Retinal pigment epithelial cell (primary cell): ENCODE data around the gene AUNIP.
A peak's percentile ranks its signal among the peaks of the same experiment; 100 is the strongest.

Experiments used
- DNase-seq: peaks from one replicate; pipeline ENCODE4 v3.0.0-alpha.2; 2010; ENCODE audit warnings: low read depth
- H3K4me3 ChIP-seq: 2 replicates; pipeline ENCODE4 v1.5.1; 2011; ENCODE audit warnings: mild to moderate bottlenecking, low read length, control low read depth, moderate library complexity
- TF ChIP-seq, protein P1 (sequence below): conservative IDR thresholded peaks from 2 replicates; pipeline ENCODE4 v1.5.1; 2011; ENCODE audit warnings: low read depth, low read length, control low read depth, inconsistent platforms

AUNIP gene, protein sequence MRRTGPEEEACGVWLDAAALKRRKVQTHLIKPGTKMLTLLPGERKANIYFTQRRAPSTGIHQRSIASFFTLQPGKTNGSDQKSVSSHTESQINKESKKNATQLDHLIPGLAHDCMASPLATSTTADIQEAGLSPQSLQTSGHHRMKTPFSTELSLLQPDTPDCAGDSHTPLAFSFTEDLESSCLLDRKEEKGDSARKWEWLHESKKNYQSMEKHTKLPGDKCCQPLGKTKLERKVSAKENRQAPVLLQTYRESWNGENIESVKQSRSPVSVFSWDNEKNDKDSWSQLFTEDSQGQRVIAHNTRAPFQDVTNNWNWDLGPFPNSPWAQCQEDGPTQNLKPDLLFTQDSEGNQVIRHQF

DNA sequence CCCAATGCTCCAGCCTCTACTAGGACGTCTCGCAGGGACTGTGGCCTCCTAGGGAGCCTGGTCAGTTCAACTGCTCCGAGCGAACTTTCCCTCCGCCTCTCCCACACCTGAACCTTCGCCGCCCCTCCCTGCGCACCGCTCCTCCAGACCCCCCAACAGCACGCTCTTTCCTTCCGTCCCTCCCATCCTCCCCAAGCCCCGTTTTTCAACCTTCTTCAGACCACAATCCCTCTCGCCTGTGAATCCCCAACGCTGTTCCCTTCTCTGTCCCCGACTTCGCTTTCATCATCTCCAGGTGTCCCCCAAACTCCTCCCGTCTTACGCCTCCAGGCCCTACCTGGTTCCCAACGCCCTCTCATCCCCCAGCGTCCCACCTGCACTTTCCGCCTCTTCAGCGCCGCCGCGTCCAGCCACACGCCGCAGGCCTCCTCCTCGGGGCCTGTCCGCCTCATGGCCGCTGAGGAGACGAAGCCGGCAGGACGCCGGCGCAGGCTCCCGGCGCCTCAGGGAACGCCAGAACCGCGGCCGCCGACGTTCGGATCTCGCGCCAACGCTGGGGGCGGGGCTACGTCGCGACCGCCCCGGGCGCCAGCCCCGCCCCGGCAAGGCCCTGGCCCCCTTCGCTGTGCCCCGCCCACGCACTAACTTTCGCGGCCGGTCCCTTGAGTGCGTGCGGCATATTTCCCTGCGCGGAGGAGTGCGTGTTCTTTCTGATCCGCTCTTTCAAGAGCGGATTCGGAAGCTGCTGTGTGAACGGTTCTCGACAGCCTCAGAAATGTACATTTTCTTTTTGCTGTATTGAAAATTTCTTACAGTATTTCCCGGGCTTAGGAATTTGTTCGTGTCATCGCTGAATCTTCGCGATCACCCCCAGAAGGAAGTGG is at the start of gene AUNIP:
AUNIP (minus strand) TSS at position 552 of the 884 bp plus-strand sequence; CDS start at position 452, 100 bp downstream.
- TF ChIP-seq, protein P1, sequence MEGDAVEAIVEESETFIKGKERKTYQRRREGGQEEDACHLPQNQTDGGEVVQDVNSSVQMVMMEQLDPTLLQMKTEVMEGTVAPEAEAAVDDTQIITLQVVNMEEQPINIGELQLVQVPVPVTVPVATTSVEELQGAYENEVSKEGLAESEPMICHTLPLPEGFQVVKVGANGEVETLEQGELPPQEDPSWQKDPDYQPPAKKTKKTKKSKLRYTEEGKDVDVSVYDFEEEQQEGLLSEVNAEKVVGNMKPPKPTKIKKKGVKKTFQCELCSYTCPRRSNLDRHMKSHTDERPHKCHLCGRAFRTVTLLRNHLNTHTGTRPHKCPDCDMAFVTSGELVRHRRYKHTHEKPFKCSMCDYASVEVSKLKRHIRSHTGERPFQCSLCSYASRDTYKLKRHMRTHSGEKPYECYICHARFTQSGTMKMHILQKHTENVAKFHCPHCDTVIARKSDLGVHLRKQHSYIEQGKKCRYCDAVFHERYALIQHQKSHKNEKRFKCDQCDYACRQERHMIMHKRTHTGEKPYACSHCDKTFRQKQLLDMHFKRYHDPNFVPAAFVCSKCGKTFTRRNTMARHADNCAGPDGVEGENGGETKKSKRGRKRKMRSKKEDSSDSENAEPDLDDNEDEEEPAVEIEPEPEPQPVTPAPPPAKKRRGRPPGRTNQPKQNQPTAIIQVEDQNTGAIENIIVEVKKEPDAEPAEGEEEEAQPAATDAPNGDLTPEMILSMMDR = no peak
- no peak for DNase-seq
- H3K4me3 ChIP-seq = peak within 1 kb of the TSS; percentile 64

DNA sequence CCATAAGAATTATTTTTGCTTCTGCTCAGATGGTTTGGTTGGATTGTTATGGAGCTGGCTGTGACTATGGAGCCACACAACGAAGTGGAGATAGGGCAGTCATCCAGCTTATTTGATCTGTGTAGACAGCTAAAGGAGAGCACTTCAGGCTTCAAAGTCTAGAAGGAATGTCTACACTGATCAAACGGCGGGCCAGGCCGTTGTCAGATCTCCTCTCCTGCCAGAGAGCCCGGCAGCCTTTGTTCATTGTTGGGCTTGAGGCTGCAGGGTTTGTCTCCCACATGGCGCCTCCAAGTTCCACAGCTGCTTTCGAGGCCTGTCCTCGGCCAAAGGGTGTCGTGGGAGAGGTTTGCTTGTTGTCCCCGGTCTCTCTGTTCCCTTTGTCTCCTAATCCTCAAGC is 49.8 kb upstream of the AUNIP start:
- H3K4me3 ChIP-seq = no peak overlapping the region
- no peak for DNase-seq
- TF ChIP-seq, protein P1 = no peak

DNA sequence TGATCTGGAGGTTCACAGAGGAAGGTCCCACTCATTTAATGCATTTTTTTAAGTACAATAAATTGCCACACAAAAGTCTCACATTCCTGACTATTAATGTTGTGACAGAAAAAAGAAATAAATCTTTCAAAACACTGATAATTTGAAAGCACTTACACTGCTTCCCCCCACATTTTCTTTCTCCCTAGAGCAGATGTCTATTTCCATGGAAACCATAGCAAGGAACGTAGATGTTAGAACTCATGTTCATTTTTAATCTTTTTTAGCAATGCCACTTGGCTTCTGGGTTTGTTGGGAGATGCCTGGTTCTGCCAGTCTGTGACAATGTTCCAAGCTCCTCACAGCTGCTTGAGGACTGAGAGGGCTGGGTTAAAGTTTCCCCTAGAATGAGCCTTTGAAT is 48.9 kb upstream of the AUNIP start:
- DNase-seq = no peak
- H3K4me3 ChIP-seq = no peak overlapping the region
- TF ChIP-seq, protein P1 = no peak

DNA sequence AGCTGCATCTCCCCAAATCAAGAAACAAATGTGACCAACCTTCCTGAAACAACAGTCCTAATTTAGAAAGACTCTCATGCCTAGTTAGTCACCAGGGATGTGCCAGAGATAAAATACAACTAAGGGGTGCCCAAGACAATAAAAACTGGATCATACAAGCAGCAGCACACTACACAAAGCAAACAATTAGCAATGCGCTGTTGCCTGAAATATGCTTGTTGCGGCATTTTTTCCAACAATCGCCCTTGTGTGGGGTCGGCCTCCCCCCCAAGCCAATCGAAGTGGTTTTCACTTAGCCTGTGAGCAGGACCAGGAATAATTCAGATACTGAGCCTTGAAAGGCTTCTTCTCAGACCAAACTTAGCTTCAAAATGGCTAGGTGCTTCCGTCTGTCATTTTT is 48.3 kb upstream of the AUNIP start:
- TF ChIP-seq, protein P1 = no peak
- no peak overlapping the region for H3K4me3 ChIP-seq
- no peak for DNase-seq

DNA sequence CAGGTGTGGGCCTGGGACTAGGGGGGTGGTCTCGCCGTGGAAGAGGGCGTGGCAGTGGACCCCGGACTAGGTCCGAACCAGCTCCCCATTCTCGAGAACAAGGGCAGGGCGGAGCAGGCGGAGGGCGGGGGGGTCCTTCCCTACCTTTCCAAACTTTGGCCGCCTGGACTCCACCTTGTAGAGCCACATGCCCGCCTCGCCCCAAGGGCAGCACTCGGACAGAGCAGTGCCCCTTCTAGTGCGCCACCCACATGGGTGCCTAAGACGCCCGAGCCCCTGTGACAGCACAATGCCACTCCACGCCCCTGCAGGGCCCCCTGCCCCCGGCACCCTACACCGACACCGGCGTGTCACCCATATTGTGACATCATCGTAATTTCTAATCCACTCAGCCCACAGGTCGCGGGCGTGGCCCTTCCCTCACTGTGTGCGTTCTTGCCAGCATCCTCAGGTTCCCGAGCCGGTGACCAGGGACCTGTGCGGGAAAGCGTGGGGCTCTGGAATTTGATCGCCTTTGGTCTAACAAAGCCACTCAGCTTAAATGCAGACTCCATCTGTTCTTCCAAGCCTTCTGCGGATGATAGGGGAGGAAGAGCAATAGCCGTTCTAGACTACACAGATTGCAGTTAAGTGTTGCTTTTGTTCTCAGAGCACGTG is 47.5 kb upstream of the AUNIP start:
- no peak for DNase-seq
- peak overlapping the region; percentile 95 for H3K4me3 ChIP-seq
- TF ChIP-seq, protein P1 = no peak

DNA sequence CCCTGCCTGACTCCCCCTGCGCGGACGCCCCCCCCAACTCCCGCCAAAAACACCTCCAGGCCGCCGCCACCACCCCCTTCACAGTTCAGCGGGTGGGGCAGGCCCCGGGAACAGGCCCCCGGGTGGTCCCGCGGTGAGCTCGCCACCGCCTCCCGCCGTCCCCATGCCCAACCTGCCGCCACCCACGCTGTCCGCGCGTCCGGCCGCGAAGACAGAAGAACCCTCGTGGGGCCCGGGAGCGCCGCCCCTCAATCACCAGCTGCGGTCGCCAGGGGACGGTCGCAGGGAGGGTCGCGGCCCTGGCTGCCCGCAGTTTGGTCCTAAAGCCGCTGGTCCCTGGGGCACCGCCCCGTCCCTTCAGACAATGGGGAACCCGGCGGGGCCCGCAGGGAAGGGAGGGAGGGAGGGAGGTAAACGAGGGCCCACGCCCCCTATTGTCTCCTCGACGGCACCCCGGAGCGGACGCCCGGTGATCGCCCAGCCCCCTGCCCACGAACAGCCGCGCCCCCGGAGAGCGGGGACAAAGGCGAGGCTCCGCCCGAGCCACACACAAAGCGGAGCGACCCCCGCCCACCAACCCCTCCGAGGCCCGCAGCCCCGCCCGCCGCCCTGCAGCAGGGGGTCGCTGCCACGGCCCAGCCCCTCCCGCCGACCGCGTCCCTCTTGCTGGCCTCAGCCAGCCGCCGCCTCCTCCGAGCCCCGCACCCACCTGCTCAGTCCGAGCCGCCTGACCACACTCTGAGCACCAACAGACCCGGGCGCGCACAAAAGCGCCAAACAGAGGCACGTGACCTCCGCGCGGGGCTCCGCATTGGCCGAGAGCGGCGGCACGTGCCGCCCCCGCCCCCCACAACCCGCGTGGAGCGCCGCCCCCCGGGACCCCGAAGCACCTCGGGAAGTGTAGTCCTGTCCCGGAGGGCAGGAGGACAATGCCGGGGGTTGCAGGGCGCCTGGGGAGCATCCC is 46.7 kb upstream of the AUNIP start, which contains the start of gene STMN1:
STMN1 (minus strand) TSS at position 740 of the 964 bp plus-strand sequence. CDS start 1,743 bp downstream, outside the sequence.
- peak; percentile 66 for DNase-seq
- TF ChIP-seq, protein P1 = no peak
- H3K4me3 ChIP-seq = peak within 1 kb of the TSS; percentile 95
